WTC11 (cell line): ENCODE data around the gene VCL. TPM values are rescaled to one million over a fixed set of nuclear protein-coding genes. Genes with fewer than 3 reads are reported as not detected.
A peak's percentile ranks its signal among the peaks of the same experiment; 100 is the strongest.

Source experiments
- ATAC-seq: fragments of 200-7000 bp; cut with Tn5 transposase; 2 replicates; pipeline ENCODE4 v1.10.0; 2021; ENCODE audit warnings: mild to moderate bottlenecking, moderate library complexity
- CTCF ChIA-PET: fragments of 300-600 bp; sonication (Branson Sonifier 250); formaldehyde crosslinking; loops from one replicate; lab custom pipeline; 2021; ENCODE audit warnings: antibody characterized with exemption; lab: Charles Lee
- POLR2A ChIA-PET: fragments of 350-600 bp; sonication (Branson Sonifier 250); formaldehyde crosslinking; loops from one replicate; lab custom pipeline; 2021; ENCODE audit warnings: antibody characterized with exemption; lab: Charles Lee
- DNase-seq: peaks from one replicate; pipeline ENCODE4 v3.0.0; 2021; ENCODE audit warnings: low spot score
- H3K27ac Mint-ChIP-seq: 2 replicates; pipeline ENCODE4 v1.8.0; 2021; ENCODE audit warnings: mixed read lengths
- H3K27me3 Mint-ChIP-seq: 2 replicates; pipeline ENCODE4 v1.8.0; 2021; ENCODE audit warnings: low read depth, mild to moderate bottlenecking, moderate library complexity, mixed read lengths
- H3K36me3 Mint-ChIP-seq: 2 replicates; pipeline ENCODE4 v1.8.0; 2021; ENCODE audit warnings: mixed read lengths
- H3K4me1 Mint-ChIP-seq: 2 replicates; pipeline ENCODE4 v1.8.0; 2022; ENCODE audit warnings: mixed read lengths
- H3K4me3 Mint-ChIP-seq: 2 replicates; pipeline ENCODE4 v1.8.0; 2021; ENCODE audit warnings: mild to moderate bottlenecking, moderate library complexity, mixed read lengths
- H3K9me3 Mint-ChIP-seq: 2 replicates; pipeline ENCODE4 v1.8.0; 2021; ENCODE audit warnings: mixed read lengths
- ARID4B ChIP-seq: sonication (generic); formaldehyde crosslinking; IDR thresholded peaks from 2 replicates; pipeline ENCODE4 v1.8.0; 2023; ENCODE audit warnings: missing genetic modification reagents, mild to moderate bottlenecking, borderline replicate concordance
- ATF1 ChIP-seq: sonication (generic); formaldehyde crosslinking; IDR thresholded peaks from 2 replicates; pipeline ENCODE4 v1.8.1; 2023; ENCODE audit warnings: mild to moderate bottlenecking, moderate library complexity, missing genetic modification reagents
- ATF6 ChIP-seq: sonication (generic); formaldehyde crosslinking; IDR thresholded peaks from 2 replicates; pipeline ENCODE4 v1.8.1; 2023; ENCODE audit warnings: mild to moderate bottlenecking, missing genetic modification reagents
- CREB1 ChIP-seq: sonication (generic); formaldehyde crosslinking; IDR thresholded peaks from 2 replicates; pipeline ENCODE4 v1.8.0; 2023; ENCODE audit warnings: mild to moderate bottlenecking, missing genetic modification reagents
- ESRRA ChIP-seq: sonication (generic); formaldehyde crosslinking; IDR thresholded peaks from 2 replicates; pipeline ENCODE4 v1.8.1; 2022; ENCODE audit warnings: mild to moderate bottlenecking, missing genetic modification reagents, borderline replicate concordance
- GABPB1 ChIP-seq: sonication (generic); formaldehyde crosslinking; IDR thresholded peaks from 2 replicates; pipeline ENCODE4 v1.8.1; 2023; ENCODE audit warnings: mild to moderate bottlenecking, missing genetic modification reagents
- HMGA2 ChIP-seq: fragments of 250-450 bp; sonication (Bioruptor Pico); IDR thresholded peaks from 2 replicates; pipeline ENCODE4 v1.4.0; 2021; ENCODE audit warnings: mild to moderate bottlenecking, moderate library complexity
- IRF1 ChIP-seq: sonication (generic); formaldehyde crosslinking; IDR thresholded peaks from 2 replicates; pipeline ENCODE4 v1.8.0; 2023; ENCODE audit warnings: missing genetic modification reagents
- JAZF1 ChIP-seq: fragments of 250-450 bp; sonication (Bioruptor Pico); IDR thresholded peaks from 2 replicates; pipeline ENCODE4 v1.9.0; 2021; ENCODE audit warnings: moderate library complexity, mild to moderate bottlenecking, inconsistent platforms
- NR3C1 ChIP-seq: sonication (generic); formaldehyde crosslinking; conservative IDR thresholded peaks from 2 replicates; pipeline ENCODE4 v1.8.1; 2023; ENCODE audit warnings: low read depth, mild to moderate bottlenecking, missing genetic modification reagents
- SOX15 ChIP-seq: fragments of 250-450 bp; sonication (Bioruptor Pico); IDR thresholded peaks from 2 replicates; pipeline ENCODE4 v1.9.0; 2021; ENCODE audit warnings: mild to moderate bottlenecking
- ZBTB43 ChIP-seq: sonication (generic); formaldehyde crosslinking; IDR thresholded peaks from 2 replicates; pipeline ENCODE4 v1.8.1; 2023; ENCODE audit warnings: mild to moderate bottlenecking, missing genetic modification reagents
- ZNF121 ChIP-seq: sonication (generic); formaldehyde crosslinking; IDR thresholded peaks from 2 replicates; pipeline ENCODE4 v1.8.0; 2023; ENCODE audit warnings: missing genetic modification reagents
- ZNF281 ChIP-seq: sonication (generic); formaldehyde crosslinking; IDR thresholded peaks from 2 replicates; pipeline ENCODE4 v1.8.0; 2023; ENCODE audit warnings: mild to moderate bottlenecking, missing genetic modification reagents
- total RNA-seq: library from RNA; stranded (reverse); gene quantifications from 3 replicates; pipeline ENCODE4 v1.2.3, GENCODE V29; 2021

The VCL gene
- total RNA-seq, 1 experiment from 2014 or later, result 225 TPM

GRCh38 chr10:73979141-73979808 lies 18.6 kb upstream of the VCL start (continued):
- TF ChIP-seq NR3C1 (CRISPR knock-in tag), result no peak
- no peak for TF ChIP-seq ZBTB43 (CRISPR knock-in tag)
- TF ChIP-seq SOX15 (CRISPR knock-in tag), result no peak

- ChIA-PET CTCF (interaction anchor here (1.7 kb wide), 1 partner anchor 23 kb away, joined by 9 read pairs; no protein-coding TSS in a partner anchor), POLR2A (no interaction called here)
- Mint-ChIP-seq H3K4me3 (no peak overlapping the region), H3K36me3 (peaks cover 4% of the 10 kb centered on the region; the same call in 1 of the 2 replicates), H3K27me3 (no peaks in the 10 kb centered on the region), H3K9me3 (peaks cover 12% of the 10 kb centered on the region), H3K27ac (peak overlapping the region; percentile 7; the same call in 1 of the 2 replicates), H3K4me1 (peaks cover 19% of the 10 kb centered on the region)
- DNase-seq (no peak), ATAC-seq (no peak)
- TF ChIP-seq ATF6 (no peak), ARID4B (CRISPR knock-in tag) (no peak), ZNF281 (no peak), ATF1 (CRISPR knock-in tag) (no peak), CREB1 (no peak), IRF1 (CRISPR knock-in tag) (no peak), JAZF1 (no peak), HMGA2 (CRISPR knock-in tag) (no peak), ESRRA (no peak), ZNF121 (CRISPR knock-in tag) (no peak), GABPB1 (CRISPR knock-in tag) (no peak)
These were observed 18.0 kb upstream of the VCL start for GRCh38 chr10:73979809-73980433.
